Measurements from ENCODE around the gene SDC4.
A peak's percentile ranks its signal among the peaks of the same experiment; 100 is the strongest.

The SDC4 gene

DNA sequence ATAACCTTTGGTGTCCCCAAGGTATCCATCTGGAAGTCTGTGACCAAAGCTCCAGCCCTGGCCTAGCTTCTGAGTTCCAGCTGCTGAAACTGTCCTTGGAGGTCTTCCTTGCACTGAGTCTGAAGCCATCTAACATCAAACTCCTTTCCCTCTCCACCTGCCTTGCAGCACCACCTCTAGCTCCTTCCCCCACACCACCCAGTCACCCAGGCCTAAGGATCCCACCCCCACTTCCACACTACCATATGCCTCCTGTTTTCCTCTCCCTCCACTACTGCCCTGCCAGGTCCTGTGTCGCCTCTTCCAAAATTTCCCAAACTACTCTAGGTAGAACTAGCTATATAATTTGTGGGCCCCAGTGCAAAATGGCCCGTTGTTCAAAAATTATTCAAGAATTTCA is 29.3 kb downstream of the SDC4 start:
- DNase-seq (ENCODE audit: low spot score) = no peak

DNA sequence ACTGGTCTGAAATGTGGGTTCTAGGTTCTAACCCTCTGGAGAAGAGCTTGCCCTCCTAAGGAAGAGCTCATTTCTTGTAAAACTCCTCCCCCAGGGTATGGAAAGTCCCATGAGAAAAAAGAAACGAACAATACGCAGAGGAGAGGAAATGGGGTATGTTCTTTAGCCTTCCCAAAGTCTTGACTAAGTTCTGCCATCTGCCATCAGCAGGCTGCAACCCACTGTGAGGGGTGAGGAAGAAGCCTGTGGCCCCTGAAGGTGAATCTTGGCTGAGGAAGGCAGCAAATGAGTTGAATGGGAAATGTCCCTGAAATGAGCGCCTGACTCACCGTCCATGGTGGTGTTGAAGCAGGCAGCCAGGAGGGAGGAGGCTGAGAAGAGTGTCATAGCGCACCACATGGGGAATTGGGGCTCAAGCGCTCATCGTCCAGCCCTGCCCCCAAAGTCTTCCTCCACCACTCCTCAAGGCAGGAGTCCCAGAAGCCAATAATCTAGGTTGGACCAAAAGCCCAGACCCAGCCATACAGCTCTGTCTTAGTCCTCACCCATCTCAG is 29.8 kb downstream of the SDC4 start:
- no peak for DNase-seq (ENCODE audit: low spot score)

DNA sequence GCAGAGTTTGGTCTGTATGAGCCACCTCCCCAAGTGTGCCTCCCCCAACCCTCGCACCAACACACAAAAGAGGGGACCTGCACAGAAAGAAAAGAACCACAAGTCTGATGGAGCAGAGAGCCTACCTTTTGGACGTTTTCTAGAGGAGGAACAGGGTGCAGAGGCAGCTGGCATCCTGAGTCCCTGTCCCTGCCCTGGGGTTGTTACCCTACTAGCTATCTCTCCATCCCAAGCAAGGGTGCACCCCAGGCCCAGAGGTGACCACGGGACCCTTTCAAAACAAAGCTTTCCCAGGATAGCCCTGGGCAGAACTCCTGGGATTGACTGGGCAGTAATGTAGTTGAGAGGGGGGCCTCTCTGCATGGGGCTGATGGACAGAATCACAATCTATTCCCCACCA is 30.4 kb downstream of the SDC4 start:
- no peak for DNase-seq (ENCODE audit: low spot score)

DNA sequence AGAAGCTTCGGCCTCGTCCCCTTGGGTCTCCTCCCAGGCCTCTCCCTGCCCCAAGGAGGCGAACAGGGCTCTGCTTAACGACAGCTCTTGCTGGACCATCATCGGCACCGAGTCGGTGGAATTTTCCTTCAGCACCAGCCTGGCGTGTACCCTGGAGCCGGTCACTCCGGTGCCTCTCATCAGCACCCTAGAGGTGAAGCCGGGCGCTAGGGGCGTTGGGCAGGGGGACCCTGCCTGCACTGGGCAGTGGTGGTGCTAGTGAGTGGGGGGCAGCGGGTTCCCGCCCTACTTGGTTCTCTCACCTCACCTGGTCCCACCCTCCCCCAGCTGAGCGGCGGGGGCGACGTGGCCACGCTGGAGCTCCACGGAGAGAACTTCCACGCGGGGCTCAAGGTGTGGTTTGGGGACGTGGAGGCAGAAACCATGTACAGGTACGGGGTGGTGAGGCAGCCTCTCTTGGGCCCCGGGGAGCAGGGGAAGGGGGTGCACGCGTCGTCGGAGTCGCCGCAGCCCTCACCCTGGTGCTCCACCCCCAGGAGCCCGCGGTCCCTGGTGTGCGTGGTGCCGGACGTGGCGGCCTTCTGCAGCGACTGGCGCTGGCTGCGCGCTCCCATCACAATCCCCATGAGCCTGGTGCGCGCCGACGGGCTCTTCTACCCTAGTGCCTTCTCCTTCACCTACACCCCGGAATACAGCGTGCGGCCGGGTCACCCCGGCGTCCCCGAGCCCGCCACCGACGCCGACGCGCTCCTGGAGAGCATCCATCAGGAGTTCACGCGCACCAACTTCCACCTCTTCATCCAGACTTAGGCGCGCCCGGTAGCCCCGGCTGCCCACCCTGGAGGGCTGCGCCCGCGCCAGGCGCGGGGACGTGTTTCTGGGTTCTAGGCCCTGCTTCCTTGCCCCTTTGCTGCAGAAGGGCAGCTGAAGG is 31.8 kb downstream of the SDC4 start:
- no peak for DNase-seq (ENCODE audit: low spot score)

DNA sequence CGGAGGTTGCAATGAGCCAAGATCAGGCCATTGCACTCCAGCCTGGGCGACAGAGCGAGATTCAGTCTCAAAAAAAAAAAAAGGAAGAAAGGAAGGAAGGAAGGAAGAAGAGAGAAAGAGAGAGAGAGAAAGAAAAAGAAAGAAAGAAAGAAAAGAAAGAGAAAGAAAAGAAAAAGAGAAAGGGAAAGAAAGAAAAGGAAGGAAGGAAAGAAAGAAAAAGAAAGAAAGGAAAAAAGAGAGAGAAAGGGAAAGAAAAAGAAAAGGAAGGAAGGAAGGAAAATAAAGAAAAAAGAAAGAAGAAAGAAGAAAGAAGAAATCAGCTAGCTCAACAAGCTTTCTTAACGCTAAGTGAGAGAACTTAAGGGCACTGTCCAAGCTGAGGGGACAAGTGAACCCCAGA is 32.6 kb downstream of the SDC4 start:
- DNase-seq (ENCODE audit: low spot score) = no peak

DNA sequence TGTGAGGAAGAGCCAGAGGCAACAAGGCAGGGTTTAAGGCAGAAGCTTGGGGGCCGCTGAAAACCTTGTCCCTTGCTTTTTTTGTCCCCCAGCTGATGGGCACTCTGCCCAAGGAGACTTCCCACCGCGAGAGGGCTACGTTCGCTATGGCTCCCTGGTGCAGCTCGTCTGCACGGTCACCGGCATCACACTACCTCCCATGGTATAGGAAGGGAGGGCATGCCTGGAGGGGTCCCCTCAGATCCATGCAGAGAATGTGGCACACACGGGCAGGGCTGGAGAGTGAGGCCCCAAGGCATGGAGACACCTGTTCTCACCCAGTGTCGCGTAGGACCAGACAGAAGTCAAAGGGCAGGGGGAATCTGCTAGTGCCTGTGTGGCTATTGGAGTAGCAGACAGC is 34.3 kb downstream of the SDC4 start:
- no peak for DNase-seq (ENCODE audit: low spot score)

DNA sequence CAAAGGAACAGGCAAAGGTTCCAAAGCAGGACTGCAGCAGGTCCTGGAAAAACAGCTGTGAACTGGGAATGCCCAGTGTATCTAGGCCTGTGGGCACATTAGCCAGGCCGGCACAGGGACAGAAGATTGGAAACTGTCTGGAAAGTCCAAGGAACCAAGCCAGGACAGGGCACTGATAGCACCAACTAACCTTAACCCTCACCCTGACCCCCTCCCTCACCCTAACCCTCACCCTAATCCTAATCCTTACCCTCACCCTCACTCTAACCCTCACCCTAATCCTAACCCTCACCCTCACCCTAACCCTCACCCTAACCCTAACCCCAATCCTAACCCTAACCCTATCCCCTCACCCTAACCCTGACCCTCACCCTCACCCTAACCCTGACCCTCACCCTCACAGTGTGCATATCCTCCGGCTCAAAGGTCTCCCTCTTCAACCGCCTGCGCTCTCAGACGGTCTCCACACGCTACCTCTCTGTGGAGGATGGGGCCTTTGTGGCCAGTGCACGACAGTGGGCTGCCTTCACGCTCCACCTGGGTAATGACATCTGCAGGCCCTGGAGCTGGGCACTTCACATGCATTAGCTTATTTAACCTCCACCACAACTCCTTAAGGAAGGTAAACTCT is 35.0 kb downstream of the SDC4 start:
- no peak for DNase-seq (ENCODE audit: low spot score)

DNA sequence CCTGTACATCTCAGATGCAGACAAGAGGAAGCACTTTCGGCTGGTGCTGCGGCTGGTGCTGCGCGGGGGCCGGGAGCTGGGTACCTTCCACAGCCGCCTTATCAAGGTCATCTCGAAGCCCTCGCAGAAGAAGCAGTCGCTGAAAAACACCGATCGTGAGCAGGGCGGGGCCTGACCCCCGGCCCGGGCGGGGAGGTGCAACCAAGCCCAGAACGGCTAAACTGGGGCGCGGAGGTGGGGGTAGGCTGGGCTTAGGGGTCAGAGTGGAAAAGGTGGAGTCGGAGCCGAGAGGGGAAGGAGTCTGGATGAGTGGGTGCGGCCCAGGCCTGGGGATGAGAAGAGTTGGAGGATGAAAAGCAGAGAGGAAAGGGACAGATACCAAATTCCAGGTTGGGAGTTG is 36.0 kb downstream of the SDC4 start:
- no peak for DNase-seq (ENCODE audit: low spot score)

DNA sequence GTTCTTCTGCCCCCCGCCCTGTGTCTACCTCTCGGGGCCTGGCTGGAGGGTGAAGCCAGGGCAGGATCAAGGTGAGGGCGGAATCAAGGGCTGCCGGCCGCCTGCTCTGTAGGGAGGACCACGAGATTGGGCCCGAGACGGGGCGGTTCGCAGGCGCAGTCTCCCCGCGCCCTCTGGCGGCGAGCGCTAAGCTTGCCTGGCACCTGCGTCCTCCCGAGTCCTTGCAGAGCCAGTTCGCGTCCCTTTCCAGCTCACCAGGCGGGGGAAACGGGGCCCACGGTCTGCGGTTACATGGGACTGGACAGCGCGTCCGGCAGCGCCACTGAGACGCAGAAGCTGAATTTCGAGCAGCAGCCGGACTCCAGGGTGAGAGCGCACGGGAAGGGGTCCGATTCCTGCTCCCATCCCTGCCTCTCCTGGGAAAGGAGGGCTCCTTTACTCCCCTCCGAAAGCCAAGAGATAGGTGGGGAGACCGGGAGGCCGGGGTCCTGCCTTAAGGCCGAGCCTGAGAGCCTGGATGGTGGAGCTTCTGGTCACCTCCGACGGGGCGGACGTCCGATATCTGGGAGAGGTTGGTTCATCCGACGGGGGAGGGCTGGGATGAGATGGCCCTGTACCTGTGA is 36.5 kb downstream of the SDC4 start:
- DNase-seq (ENCODE audit: low spot score) = peak; percentile 18

DNA sequence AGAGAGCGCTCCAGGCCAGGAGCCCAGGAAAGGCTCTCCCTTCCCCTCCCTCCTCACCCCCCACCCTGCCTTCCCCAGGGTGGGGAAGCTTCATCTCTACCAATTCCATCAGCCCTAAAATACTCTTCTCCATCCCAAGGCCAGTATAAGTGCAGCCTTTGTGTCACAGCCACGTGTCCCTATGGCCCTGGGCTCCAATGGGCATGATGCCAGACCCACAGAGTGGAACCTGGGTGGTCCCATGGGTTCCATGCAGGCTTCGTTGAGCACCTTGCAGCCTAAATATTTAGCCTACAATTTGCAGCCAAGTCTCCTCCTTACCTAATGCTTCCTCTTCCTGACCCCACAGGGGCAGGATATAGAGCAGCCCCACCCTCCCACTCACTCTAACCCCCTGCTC is 39.1 kb downstream of the SDC4 start:
- no peak for DNase-seq (ENCODE audit: low spot score)

DNA sequence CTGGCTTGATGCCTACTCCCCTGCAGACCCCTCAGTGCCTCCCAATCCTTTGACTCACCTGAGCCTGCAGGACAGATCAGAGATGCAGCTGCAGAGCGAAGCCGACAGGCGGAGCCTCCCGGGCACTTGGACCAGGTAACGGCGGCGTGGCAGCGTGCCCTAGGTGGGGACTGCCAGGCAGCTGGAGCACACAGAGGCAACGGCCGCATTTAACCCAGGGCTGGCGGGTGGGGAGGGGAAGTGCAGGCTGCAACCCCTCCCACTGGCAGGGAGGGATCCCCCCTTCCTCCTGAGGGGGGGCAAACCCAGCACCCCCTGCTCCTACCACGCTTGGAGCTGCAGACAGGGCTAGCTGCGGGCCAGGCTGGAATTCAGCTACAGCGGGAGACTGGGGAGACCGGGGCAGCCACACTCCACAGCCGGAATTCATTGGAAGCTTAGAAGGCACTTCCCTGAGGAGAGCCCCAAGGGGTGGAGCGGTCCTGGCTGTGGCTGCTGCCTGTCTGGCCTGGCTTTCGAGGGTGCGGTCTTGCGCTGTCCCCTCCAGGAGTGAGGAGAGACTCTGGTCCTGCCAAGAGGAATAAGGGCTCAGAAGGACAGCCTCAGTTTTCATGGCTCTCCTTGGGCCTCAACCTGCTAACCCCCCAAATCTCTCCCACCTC is 40.0 kb downstream of the SDC4 start, which contains the start of gene MATN4:
Gene MATN4, minus strand, starts transcription at position 183 of the 662 bp plus-strand sequence. CDS start 2,717 bp downstream, outside the sequence.
- DNase-seq (ENCODE audit: low spot score) = no peak

DNA sequence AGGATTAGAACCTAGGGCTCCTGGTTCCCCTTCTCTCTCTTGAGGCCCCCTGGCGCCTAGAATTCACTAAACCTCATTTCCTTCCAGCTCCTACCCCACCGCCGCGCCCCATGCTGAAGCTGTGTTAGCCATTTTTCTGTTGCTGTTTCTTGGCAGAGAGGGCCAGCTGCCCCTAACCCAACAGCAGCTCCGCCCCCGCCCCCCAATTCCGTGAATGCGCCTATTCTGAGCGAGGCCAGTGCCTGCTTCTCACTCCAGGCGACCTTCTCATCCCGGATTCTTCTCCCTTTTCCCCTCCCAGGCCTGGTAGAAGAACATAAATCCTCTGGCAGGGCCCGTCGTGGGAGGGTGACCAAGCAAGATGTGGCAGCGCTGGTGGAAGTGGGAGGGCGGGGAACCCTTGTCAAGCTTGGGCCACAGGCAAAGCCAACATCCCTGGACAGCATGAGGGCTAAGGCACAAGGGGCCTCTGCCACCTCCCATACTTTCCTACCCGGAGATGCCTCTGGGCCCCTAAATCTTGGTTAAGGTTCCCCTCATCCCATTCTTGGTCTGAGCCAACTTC is 41.1 kb downstream of the SDC4 start:
- no peak for DNase-seq (ENCODE audit: low spot score)

DNA sequence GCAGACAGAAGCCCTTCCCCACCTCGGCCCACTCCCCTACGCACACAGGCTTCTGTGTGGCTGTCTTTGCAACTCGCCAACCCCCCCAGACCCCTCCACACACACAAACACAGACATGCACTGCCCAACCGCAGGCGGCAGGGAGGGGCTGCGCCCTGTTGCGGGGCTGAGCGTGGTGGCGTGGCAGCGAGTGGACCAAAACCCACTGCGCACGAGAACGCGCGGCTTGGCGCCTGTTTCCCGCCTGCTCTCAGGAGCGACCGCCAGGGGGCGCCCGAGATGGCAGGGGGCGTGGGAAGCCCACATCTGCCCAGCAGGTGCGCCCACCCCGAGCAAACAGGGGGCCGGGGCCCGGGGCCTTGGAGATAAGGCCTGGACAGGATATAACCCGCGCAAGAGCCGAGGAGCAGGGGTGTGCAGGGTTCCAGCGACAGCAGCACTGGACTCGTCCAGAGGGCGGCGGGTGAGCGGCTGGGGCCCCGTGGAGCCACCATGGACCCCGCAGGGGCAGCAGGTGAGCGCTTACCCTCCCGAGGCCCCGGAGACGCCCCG is 41.7 kb downstream of the SDC4 start, which contains the start of gene RBPJL:
Gene RBPJL, plus strand, starts transcription at position 410 of the 552 bp plus-strand sequence. Its CDS starts 83 bp downstream, at position 493.
- peak; percentile 41 for DNase-seq (ENCODE audit: low spot score)

DNA sequence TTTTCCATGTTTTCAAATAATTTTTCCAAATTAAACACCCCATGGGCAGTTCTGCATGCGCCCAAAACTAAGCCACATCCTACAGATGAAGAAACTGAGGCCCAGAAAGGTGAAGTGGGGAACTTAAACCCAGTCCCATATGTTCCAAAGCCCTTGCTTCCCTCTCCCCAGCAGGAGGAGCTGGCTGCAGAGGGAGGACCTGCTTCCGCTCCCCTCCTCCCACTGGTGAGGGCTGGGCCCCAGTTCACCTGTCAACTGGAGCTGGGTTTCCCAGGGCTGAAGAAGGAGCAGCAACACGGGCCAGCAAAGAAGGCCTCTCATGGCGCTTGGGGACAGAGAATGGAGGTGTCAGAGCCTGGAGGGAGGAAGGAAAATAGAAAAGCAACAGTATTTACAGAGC is 43.0 kb downstream of the SDC4 start:
- DNase-seq (ENCODE audit: low spot score) = no peak

DNA sequence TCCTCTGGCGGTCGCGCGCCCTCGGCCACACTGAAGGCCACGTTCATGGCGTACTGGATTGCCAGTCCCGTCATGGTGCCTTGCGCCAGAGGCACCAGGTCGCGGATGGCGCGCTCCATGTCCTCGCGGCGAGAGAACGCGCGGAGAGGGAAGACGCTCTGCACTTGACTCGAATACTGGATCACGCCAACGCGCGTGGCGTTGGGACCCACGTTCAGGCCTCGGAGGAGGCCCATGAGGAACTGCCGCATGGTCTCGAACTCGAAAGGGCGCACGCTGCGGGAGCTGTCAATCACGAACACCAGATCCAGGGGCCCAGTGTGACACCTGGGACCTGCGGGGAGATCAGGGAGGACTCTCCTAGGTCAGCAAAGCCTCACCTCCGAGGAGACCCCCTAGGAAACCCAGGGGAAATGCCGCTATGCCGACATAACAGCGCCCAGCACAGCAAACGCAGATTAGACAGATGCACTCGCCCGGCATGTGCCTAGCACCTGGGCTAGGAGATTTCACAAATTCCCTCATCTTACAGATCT is 43.7 kb downstream of the SDC4 start:
- DNase-seq (ENCODE audit: low spot score) = no peak

DNA sequence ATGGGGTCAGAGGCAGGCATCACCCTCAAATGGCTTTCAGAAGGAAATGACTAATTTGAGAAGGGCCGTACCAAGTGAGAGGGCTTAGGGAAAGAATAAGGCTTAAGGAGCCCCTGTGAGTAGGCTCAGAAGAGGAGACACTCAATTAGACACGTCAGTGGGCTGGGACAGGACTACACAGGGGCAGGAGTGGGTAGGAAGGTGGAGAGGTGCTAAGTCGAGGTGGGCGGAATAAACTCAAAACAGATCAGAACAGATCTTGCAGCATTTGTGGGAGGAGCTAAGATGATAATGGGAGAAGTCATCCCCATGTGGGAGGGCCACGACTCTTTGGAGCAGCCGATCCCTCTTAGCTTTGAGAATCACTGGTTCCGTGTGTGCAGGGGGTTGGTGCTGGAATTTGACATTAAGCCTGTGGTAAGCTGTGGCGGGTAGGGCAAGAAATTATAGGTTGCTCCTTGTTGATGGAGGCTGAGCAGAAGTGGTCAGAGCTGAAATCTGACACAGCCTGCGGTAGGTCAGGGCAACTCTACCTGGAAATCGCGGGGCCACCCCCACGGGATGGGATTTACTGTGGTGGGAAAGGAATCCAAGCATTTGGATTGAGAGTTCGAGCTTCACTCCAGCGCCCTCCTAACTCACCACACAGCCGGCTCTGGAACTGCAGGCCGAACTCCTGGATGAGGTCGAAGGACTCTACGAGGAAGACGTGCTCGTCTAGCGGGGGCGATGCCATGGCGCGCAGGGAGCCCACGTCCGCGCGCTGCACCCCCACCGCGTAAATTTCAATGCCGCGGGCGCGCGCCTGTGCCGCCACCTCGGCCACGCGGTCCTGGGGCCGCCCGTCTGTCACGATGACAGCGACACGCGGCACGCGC is 44.4 kb downstream of the SDC4 start:
- DNase-seq (ENCODE audit: low spot score) = no peak

DNA sequence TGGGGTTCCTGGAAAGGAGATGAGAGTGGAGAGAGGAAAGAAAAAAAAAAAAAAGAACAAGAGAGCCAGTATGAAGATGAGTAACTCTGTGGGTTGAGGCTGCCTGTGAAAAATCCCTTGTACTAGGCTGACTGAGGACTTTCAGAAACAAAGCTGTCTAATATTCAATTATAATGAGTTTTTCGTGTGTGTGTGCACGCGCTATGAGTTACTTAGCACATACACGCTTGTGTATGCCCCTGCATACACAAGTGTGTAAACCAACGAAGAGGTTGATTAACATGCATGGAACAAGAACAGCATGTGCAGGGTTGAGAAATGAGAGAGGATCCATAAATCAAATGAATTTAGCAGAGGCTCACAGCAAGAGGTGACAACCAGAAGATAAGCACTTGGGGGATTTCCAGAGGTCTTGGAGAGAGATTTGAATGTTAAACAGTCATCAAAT is 46.4 kb downstream of the SDC4 start:
- no peak for DNase-seq (ENCODE audit: low spot score)

DNA sequence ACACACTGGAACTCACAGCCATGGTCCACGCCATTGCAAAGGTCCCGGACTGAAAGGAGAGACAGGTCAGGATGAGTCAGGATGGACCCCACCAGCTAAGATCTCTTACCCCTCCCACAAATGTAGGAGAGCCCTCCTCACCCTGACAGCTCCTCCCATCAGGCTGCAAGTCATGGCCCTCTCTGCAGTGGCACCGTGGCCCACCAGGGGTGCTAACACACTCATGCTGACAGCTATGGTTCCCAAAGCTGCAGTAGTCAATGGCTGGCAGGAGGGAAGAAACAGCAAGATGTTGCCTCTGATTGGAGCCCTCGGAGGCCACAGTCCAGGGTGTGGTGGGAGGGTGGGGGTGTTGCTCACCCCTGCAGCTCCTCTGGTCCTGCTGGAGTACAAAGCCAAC is 47.3 kb downstream of the SDC4 start:
- no peak for DNase-seq (ENCODE audit: low spot score)

DNA sequence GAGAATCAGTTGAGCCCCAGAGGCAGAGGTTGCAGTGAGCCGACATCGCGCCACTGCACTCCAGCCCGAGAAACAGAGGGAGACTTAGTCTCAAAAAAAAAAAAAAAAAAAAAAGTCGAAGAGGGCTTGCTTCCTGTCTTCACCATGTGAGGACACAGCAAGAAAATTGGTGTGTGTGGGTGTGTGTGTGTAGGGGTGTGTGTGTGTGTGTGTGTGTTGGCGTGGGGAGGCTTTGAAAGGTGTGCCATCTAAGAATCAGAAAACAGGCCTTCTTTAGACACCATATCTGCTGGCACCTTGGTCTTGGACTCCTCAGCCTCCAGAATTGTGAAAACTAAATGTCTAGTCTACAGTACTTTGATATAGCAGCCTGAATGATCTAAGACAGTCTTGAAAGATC is 48.4 kb downstream of the SDC4 start:
- no peak for DNase-seq (ENCODE audit: low spot score)

Measured in hematopoietic multipotent progenitor cell treated with erythropoietin and hydrocortisone succinate and interleukin-3 and kit ligand, for 17 days (in vitro differentiated cells).